ENCODE results near the gene CCL4. TPM values are rescaled to one million over a fixed set of nuclear protein-coding genes. Genes with fewer than 3 reads are reported as not detected.

The CCL4 gene
- total RNA-seq, 1 experiment from 2014 or later = not detected

DNA sequence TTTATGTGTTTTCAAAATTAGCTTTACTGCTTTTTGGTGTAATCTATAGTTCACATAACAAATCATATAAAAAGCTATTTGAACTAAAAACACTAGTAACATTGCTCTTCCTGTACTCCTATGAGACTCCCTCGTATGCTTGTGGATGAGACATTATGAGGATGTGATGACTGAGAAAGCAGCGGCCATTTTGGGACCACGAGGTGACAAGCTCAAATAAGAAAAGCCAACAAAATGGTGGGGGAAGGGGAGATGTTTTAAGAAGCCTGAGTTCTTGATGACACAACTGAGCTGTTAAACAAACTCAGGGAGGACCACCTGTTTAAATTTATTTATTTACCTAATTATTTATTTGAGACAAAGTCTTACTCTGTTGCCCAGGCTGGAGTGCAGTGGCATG lies 35.1 kb upstream of the CCL4 start:
- TF ChIP-seq, protein P1, sequence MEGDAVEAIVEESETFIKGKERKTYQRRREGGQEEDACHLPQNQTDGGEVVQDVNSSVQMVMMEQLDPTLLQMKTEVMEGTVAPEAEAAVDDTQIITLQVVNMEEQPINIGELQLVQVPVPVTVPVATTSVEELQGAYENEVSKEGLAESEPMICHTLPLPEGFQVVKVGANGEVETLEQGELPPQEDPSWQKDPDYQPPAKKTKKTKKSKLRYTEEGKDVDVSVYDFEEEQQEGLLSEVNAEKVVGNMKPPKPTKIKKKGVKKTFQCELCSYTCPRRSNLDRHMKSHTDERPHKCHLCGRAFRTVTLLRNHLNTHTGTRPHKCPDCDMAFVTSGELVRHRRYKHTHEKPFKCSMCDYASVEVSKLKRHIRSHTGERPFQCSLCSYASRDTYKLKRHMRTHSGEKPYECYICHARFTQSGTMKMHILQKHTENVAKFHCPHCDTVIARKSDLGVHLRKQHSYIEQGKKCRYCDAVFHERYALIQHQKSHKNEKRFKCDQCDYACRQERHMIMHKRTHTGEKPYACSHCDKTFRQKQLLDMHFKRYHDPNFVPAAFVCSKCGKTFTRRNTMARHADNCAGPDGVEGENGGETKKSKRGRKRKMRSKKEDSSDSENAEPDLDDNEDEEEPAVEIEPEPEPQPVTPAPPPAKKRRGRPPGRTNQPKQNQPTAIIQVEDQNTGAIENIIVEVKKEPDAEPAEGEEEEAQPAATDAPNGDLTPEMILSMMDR (IDR thresholded peaks at IDR 0.05; ENCODE audit: unreplicated experiment) = no peak
- ChIA-PET CTCF (interaction anchor here (1.1 to 1.4 kb wide), 2 partner anchors 80 to 95 kb away, joined by 3 to 4 read pairs; no protein-coding TSS in a partner anchor), POLR2A (no interaction called here)
- Mint-ChIP-seq H3K27me3 (ENCODE audit: insufficient read depth, unreplicated experiment) (peaks cover 33% of the 10 kb centered on the region), H3K4me3 (ENCODE audit: unreplicated experiment) (no peak overlapping the region), H3K36me3 (ENCODE audit: insufficient read depth, unreplicated experiment) (no peaks in the 10 kb centered on the region), H3K27ac (ENCODE audit: low read depth, unreplicated experiment) (no peak overlapping the region), H3K4me1 (ENCODE audit: insufficient read depth, unreplicated experiment) (no peaks in the 10 kb centered on the region), H3K9me3 (ENCODE audit: unreplicated experiment) (no peaks in the 10 kb centered on the region)
- intact Hi-C loops (cut with micrococcal nuclease) = no loop called here
- no TSS peak for BruUV-seq (replicated peaks)
- no peak for DNase-seq (ENCODE audit: unreplicated experiment)

DNA sequence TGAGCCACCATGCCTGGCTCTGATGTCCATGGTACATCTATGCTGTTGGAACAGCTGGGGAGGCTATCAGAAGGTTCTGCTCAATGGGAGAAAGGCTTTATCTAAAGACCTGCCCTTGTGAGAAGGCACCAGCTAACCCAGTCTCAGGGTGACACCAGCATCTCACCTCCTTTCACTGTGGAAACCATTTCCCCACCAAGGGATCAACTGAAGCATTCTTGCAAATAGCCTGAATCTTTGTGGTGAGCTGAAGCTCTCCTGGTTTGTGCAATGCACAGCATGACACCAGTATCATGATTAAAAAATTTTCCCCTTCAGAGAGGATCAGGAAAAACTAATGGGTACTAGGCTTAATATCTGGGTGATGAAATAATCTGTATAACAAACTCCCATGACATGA lies 34.5 kb upstream of the CCL4 start:
- H3K27me3 Mint-ChIP-seq (ENCODE audit: insufficient read depth, unreplicated experiment) = peaks cover 29% of the 10 kb centered on the region
- H3K4me1 Mint-ChIP-seq (ENCODE audit: insufficient read depth, unreplicated experiment) = no peaks in the 10 kb centered on the region
- no peaks in the 10 kb centered on the region for H3K9me3 Mint-ChIP-seq (ENCODE audit: unreplicated experiment)
- POLR2A ChIA-PET = interaction anchor here (0.7 kb wide), 1 partner anchor 26 kb away, joined by 3 read pairs; no protein-coding TSS in a partner anchor
- H3K4me3 Mint-ChIP-seq (ENCODE audit: unreplicated experiment) = no peak overlapping the region
- no peak overlapping the region for H3K27ac Mint-ChIP-seq (ENCODE audit: low read depth, unreplicated experiment)
- intact Hi-C loops (cut with micrococcal nuclease) = no loop called here
- CTCF ChIA-PET = interaction anchor here (1.4 kb wide), 1 partner anchor 80 kb away, joined by 4 read pairs; no protein-coding TSS in a partner anchor
- no TSS peak for BruUV-seq (replicated peaks)
- no peaks in the 10 kb centered on the region for H3K36me3 Mint-ChIP-seq (ENCODE audit: insufficient read depth, unreplicated experiment)
- DNase-seq (ENCODE audit: unreplicated experiment) = no peak
- TF ChIP-seq, protein P1 (IDR thresholded peaks at IDR 0.05; ENCODE audit: unreplicated experiment) = no peak

DNA sequence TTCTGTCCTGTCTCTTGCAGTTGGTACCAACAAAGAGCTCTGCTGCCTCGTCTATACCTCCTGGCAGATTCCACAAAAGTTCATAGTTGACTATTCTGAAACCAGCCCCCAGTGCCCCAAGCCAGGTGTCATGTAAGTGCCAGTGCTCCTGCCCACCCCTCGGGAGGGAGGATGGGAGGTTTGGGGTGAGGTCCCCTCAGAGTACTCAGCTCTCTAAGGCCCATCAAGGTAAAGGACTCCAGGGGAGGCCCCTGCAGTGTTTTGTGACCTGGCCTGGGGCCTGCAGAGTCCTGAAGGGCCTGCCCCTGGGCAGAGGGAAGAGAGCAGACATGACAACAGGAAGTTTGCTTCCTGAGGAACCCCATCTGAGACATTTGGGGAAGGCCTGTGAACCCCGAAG lies 33.2 kb upstream of the CCL4 start:
- Mint-ChIP-seq H3K36me3 (ENCODE audit: insufficient read depth, unreplicated experiment) (no peaks in the 10 kb centered on the region), H3K4me3 (ENCODE audit: unreplicated experiment) (no peak overlapping the region), H3K27me3 (ENCODE audit: insufficient read depth, unreplicated experiment) (peaks cover 16% of the 10 kb centered on the region), H3K9me3 (ENCODE audit: unreplicated experiment) (no peaks in the 10 kb centered on the region), H3K27ac (ENCODE audit: low read depth, unreplicated experiment) (no peak overlapping the region), H3K4me1 (ENCODE audit: insufficient read depth, unreplicated experiment) (no peaks in the 10 kb centered on the region)
- intact Hi-C loops (cut with micrococcal nuclease) = loop anchor here (10.0 kb wide), 1 partner anchor 64 kb away; no protein-coding TSS in a partner anchor
- POLR2A ChIA-PET = no interaction called here
- CTCF ChIA-PET = interaction anchor here (0.6 kb wide), 2 partner anchors 94 to 118 kb away, joined by 3 read pairs; no protein-coding TSS in a partner anchor
- TF ChIP-seq, protein P1 (IDR thresholded peaks at IDR 0.05; ENCODE audit: unreplicated experiment) = no peak
- no TSS peak for BruUV-seq (replicated peaks)
- DNase-seq (ENCODE audit: unreplicated experiment) = no peak

DNA sequence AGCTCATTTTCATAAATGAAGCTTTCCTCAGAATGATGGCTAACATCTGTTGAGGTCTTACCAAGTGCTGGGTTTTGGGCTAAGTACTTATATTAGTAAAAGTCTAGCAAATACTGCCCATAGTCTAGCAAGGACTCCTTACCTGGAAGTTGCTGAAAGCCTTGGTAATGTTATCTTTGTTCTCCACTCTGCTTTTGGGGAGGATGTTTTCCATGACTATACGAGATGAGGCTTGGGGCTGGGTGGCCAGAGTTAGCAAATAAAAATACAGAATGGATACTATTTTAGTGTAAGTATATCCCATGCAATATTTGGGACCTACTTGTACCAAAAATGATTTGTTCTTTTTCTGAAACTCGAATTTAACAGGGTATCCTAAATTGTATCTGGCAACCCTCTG lies 31.9 kb upstream of the CCL4 start:
- H3K4me1 Mint-ChIP-seq (ENCODE audit: insufficient read depth, unreplicated experiment) = no peaks in the 10 kb centered on the region
- CTCF ChIA-PET = interaction anchor here (0.7 to 2.6 kb wide), 3 partner anchors 74 to 77 kb away, joined by 4 to 14 read pairs (median 4); no protein-coding TSS in a partner anchor

More for the DNA sequence above, 31.9 kb upstream of the CCL4 start:
- intact Hi-C loops (cut with micrococcal nuclease) = loop anchor here (10.0 kb wide), 1 partner anchor 63 kb away; no protein-coding TSS in a partner anchor
- H3K27me3 Mint-ChIP-seq (ENCODE audit: insufficient read depth, unreplicated experiment) = peaks cover 10% of the 10 kb centered on the region
- DNase-seq (ENCODE audit: unreplicated experiment) = no peak
- H3K9me3 Mint-ChIP-seq (ENCODE audit: unreplicated experiment) = no peaks in the 10 kb centered on the region
- no peak overlapping the region for H3K27ac Mint-ChIP-seq (ENCODE audit: low read depth, unreplicated experiment)
- no peak overlapping the region for H3K4me3 Mint-ChIP-seq (ENCODE audit: unreplicated experiment)
- no TSS peak for BruUV-seq (replicated peaks)
- no peaks in the 10 kb centered on the region for H3K36me3 Mint-ChIP-seq (ENCODE audit: insufficient read depth, unreplicated experiment)
- POLR2A ChIA-PET = no interaction called here
- TF ChIP-seq, protein P1 (IDR thresholded peaks at IDR 0.05; ENCODE audit: unreplicated experiment) = no peak
